Natural killer cell (primary cell): ENCODE measurements around the gene DEK. TPM values are rescaled to one million over a fixed set of nuclear protein-coding genes. Genes with fewer than 3 reads are reported as not detected.

ENCODE experiments used
- ATAC-seq, 3 donors: fragments of 150-1000 bp in 2 of 3; fragments of 200-7000 bp in 1 of 3; cut with Tn5 transposase; 1 replicate in 1 of 3; 2 replicates in 2 of 3; pipeline ENCODE4 v1.10.0; 2021; ENCODE audit warnings: mild to moderate bottlenecking in 2 of 3, moderate library complexity in 2 of 3
- DNase-seq, 2 donors: peaks; one replicate each; pipeline versions ENCODE4 v3.0.0 to v3.0.0-alpha.2; 2013 to 2021; ENCODE audit warnings: mixed read lengths in 1 of 2
- H3K27ac ChIP-seq: one replicate; pipeline ENCODE4 v1.5.1; 2013; ENCODE audit warnings: mild to moderate bottlenecking, low read length
- H3K27me3 ChIP-seq: one replicate; pipeline ENCODE4 v1.6.1; 2013; ENCODE audit warnings: low read length; ENCODE audit not compliant: control insufficient read depth, insufficient read depth
- H3K36me3 ChIP-seq: one replicate; pipeline ENCODE4 v1.6.1; 2013; ENCODE audit warnings: low read length; ENCODE audit not compliant: control insufficient read depth, insufficient read depth
- H3K4me1 ChIP-seq: one replicate; pipeline ENCODE4 v1.6.1; 2013; ENCODE audit warnings: low read length; ENCODE audit not compliant: control insufficient read depth, insufficient read depth
- H3K4me3 ChIP-seq: one replicate; pipeline ENCODE4 v1.5.1; 2013; ENCODE audit warnings: low read length
- H3K9me3 ChIP-seq: one replicate; pipeline ENCODE4 v1.6.1; 2013; ENCODE audit warnings: low read length; ENCODE audit not compliant: control insufficient read depth, insufficient read depth
- H3K27ac Mint-ChIP-seq, 2 donors: one replicate each; pipeline ENCODE4 v1.8.0; 2022; ENCODE audit warnings: mild to moderate bottlenecking in 2 of 2, mixed read lengths in 2 of 2, moderate library complexity in 1 of 2
- H3K27me3 Mint-ChIP-seq, 2 donors: one replicate each; pipeline ENCODE4 v1.8.0; 2022; ENCODE audit warnings: low read depth in 2 of 2, mixed read lengths in 2 of 2
- H3K36me3 Mint-ChIP-seq: one replicate; pipeline ENCODE4 v1.8.0; 2022; ENCODE audit warnings: mixed read lengths
- H3K4me1 Mint-ChIP-seq, 2 donors: one replicate each; pipeline ENCODE4 v1.8.0; 2022; ENCODE audit warnings: mixed read lengths in 2 of 2
- H3K4me3 Mint-ChIP-seq: one replicate; pipeline ENCODE4 v1.8.0; 2022; ENCODE audit warnings: mild to moderate bottlenecking, moderate library complexity, mixed read lengths
- H3K9me3 Mint-ChIP-seq, 2 donors: one replicate each; pipeline ENCODE4 v1.8.0; 2022; ENCODE audit warnings: mixed read lengths in 2 of 2
- CTCF ChIP-seq: fragments of 200-600 bp; IDR thresholded peaks from one replicate; pipeline ENCODE4 v1.8.0; 2022; ENCODE audit warnings: antibody characterized with exemption
- WGBS: methylation state at CpG from one replicate; pipeline ENCODE4 v1.1.7; 2013; ENCODE audit warnings: missing lambda C conversion rate; ENCODE audit not compliant: insufficient coverage; 5-methylcytosine and 5-hydroxymethylcytosine counted together
- intact Hi-C: fragments of 100-400 bp; cut with micrococcal nuclease; formaldehyde crosslinking; loops from one replicate; pipeline ENCODE4 v1.14.2; 2022
- total RNA-seq, 4 donors: library from RNA; stranded (reverse); fragments of 120-200 nt in 1 of 4; gene quantifications; one replicate each; pipeline versions ENCODE4 v1.2.3 to v1.2.4, GENCODE V29; 2013 to 2022

Gene DEK
- total RNA-seq, 3 donors from 2014 or later (not counting 1 experiment from before 2014, with no cell fraction given) = 79.5 to 89.7 (median 80.9) TPM

- H3K27ac Mint-ChIP-seq = no peak overlapping the region
Observed at GRCh38 chr6:18206591-18206990, 57.7 kb downstream of the DEK start.

GRCh38 chr6:18204691-18205090 lies 59.6 kb downstream of the DEK start:
- ATAC-seq (no peak), DNase-seq (no peak)
- Histone ChIP-seq H3K9me3 (no peaks in the 10 kb centered on the region), H3K36me3 (peaks cover 27% of the 10 kb centered on the region), H3K4me1 (no peaks in the 10 kb centered on the region), H3K27me3 (no peaks in the 10 kb centered on the region), H3K27ac (no peak overlapping the region), H3K4me3 (no peak overlapping the region)
- Mint-ChIP-seq H3K36me3 (peaks cover 22% of the 10 kb centered on the region), H3K4me3 (no peak overlapping the region), H3K27ac (no peak overlapping the region), H3K27me3 (no peaks in the 10 kb centered on the region), H3K4me1 (no peaks in the 10 kb centered on the region), H3K9me3 (no peaks in the 10 kb centered on the region)
- intact Hi-C loops = no loop called here
- no peak for TF ChIP-seq CTCF
- 95% methylated on average over 8 of the region's 8 CpGs for WGBS

More at GRCh38 chr6:18206591-18206990, 57.7 kb downstream of the DEK start:
- no peaks in the 10 kb centered on the region for H3K9me3 Mint-ChIP-seq
- H3K27me3 Mint-ChIP-seq = no peaks in the 10 kb centered on the region
- Histone ChIP-seq H3K36me3 (peaks cover 14% of the 10 kb centered on the region), H3K4me3 (no peak overlapping the region), H3K27ac (no peak overlapping the region), H3K27me3 (no peaks in the 10 kb centered on the region), H3K4me1 (no peaks in the 10 kb centered on the region), H3K9me3 (no peaks in the 10 kb centered on the region)
- DNase-seq (no peak), ATAC-seq (no peak)
- intact Hi-C loops = no loop called here
- over 99% methylated on average over 6 of the region's 6 CpGs for WGBS
- TF ChIP-seq CTCF = no peak
- no peak overlapping the region for H3K4me3 Mint-ChIP-seq
- H3K4me1 Mint-ChIP-seq = no peaks in the 10 kb centered on the region
- peaks cover 15% of the 10 kb centered on the region for H3K36me3 Mint-ChIP-seq

- H3K4me1 ChIP-seq = no peaks in the 10 kb centered on the region
- no peak for TF ChIP-seq CTCF
- 94% methylated on average over 6 of the region's 6 CpGs for WGBS
- H3K27ac ChIP-seq = no peak overlapping the region
- Mint-ChIP-seq H3K36me3 (peaks cover 22% of the 10 kb centered on the region), H3K27ac (no peak overlapping the region), H3K9me3 (no peaks in the 10 kb centered on the region), H3K4me1 (no peaks in the 10 kb centered on the region), H3K27me3 (no peaks in the 10 kb centered on the region), H3K4me3 (no peak overlapping the region)
- DNase-seq (no peak), ATAC-seq (no peak)
- H3K9me3 ChIP-seq = no peaks in the 10 kb centered on the region
- peaks cover 29% of the 10 kb centered on the region for H3K36me3 ChIP-seq
- no peaks in the 10 kb centered on the region for H3K27me3 ChIP-seq
- intact Hi-C loops = no loop called here
- H3K4me3 ChIP-seq = no peak overlapping the region
Observed at GRCh38 chr6:18203786-18204185, 60.5 kb downstream of the DEK start.

- Mint-ChIP-seq H3K9me3 (no peaks in the 10 kb centered on the region), H3K27me3 (no peaks in the 10 kb centered on the region), H3K4me1 (no peaks in the 10 kb centered on the region), H3K4me3 (no peak overlapping the region), H3K27ac (no peak overlapping the region), H3K36me3 (no peaks in the 10 kb centered on the region)
- ATAC-seq (no peak), DNase-seq (no peak)
- Histone ChIP-seq H3K4me3 (no peak overlapping the region), H3K27me3 (no peaks in the 10 kb centered on the region), H3K4me1 (no peaks in the 10 kb centered on the region), H3K36me3 (peaks cover 21% of the 10 kb centered on the region), H3K27ac (no peak overlapping the region), H3K9me3 (no peaks in the 10 kb centered on the region)
- TF ChIP-seq CTCF = no peak
- 100% methylated on average over 2 of the region's 3 CpGs for WGBS
- intact Hi-C loops = no loop called here
Observed at GRCh38 chr6:18192026-18192425, 72.3 kb downstream of the DEK start.
